Cerebellar cortex (tissue), 1 donor: ENCODE measurements around the gene JAM3.
A peak's percentile ranks its signal among the peaks of the same experiment; 100 is the strongest.

Experiments used
- DNase-seq: peaks from one replicate; pipeline ENCODE4 v3.0.0-alpha.2; 2015; ENCODE audit warnings: low spot score

Gene JAM3

GRCh38 chr11:134039726-134040385 is 29.0 kb upstream of the JAM3 start:
- DNase-seq = no peak

- no peak for DNase-seq
These were observed 28.2 kb upstream of the JAM3 start for GRCh38 chr11:134040386-134041302.

- DNase-seq = no peak
These were observed 27.5 kb upstream of the JAM3 start for GRCh38 chr11:134041349-134041748.

- no peak for DNase-seq
These were observed 26.8 kb upstream of the JAM3 start for GRCh38 chr11:134041791-134042696.

GRCh38 chr11:134043821-134044420 is 25.0 kb upstream of the JAM3 start:
- no peak for DNase-seq

- no peak for DNase-seq
These were observed 24.2 kb upstream of the JAM3 start for GRCh38 chr11:134044514-134045284.

GRCh38 chr11:134045799-134046635 is 22.9 kb upstream of the JAM3 start:
- no peak for DNase-seq

GRCh38 chr11:134046681-134047449 is 22.0 kb upstream of the JAM3 start:
- no peak for DNase-seq

GRCh38 chr11:134047586-134047999 is 21.3 kb upstream of the JAM3 start:
- DNase-seq = no peak

GRCh38 chr11:134048028-134048427 is 20.8 kb upstream of the JAM3 start:
- no peak for DNase-seq

GRCh38 chr11:134049303-134049702 is 19.6 kb upstream of the JAM3 start:
- DNase-seq = no peak

GRCh38 chr11:134050541-134051383 is 18.1 kb upstream of the JAM3 start:
- peak; percentile 65 for DNase-seq

GRCh38 chr11:134052395-134052987 is 16.4 kb upstream of the JAM3 start:
- DNase-seq = no peak

- DNase-seq = no peak
These were observed 15.6 kb upstream of the JAM3 start for GRCh38 chr11:134052988-134053945.

- DNase-seq = no peak
These were observed 13.8 kb upstream of the JAM3 start for GRCh38 chr11:134055029-134055428.

- DNase-seq = no peak
These were observed 8.6 kb upstream of the JAM3 start for GRCh38 chr11:134060316-134060715.
